Measurements from ENCODE around the gene OXA1L.

DNA sequence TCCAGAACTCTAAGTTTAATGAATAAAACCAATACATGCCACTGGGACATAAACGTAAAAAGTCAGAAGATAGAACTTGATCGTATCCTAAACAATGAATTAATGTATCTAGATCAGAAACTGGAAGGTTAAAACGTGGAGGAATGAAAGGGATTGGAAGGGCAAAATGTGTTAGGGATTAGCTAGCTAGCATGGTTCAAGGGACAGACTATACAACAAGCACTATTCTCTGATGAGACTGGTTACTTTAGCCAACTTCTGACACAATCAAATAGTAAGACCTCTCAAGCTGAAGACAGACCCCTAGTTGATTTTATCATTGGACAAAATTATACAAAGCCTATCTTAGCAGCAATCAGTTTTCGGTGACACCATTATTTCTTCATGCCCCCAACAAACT, 18.7 kb upstream of the OXA1L start:
- TF ChIP-seq CTCF (IDR thresholded peaks at IDR 0.05): no peak
- TF ChIP-seq POLR2A (IDR thresholded peaks at IDR 0.05): no peak
